Adipocyte (in vitro differentiated cells): ENCODE data around the gene KLK7.

Experiments used
- DNase-seq: peaks from one replicate; pipeline ENCODE4 v3.0.0-alpha.2; 2015; ENCODE audit warnings: low read depth
- H3K27me3 ChIP-seq: replicated peaks from 2 replicates; pipeline ENCODE4 v1.7.0; 2013; ENCODE audit warnings: mild to moderate bottlenecking, low read length, moderate library complexity; ENCODE audit not compliant: control insufficient read depth, insufficient read depth
- H3K36me3 ChIP-seq: 2 replicates; pipeline ENCODE4 v1.7.0; 2013; ENCODE audit warnings: low read length, mild to moderate bottlenecking, moderate library complexity; ENCODE audit not compliant: control insufficient read depth, insufficient read depth, severe bottlenecking
- H3K4me1 ChIP-seq: 2 replicates; pipeline ENCODE4 v1.7.0; 2013; ENCODE audit warnings: mild to moderate bottlenecking, low read length, moderate library complexity; ENCODE audit not compliant: control insufficient read depth, insufficient read depth
- H3K4me3 ChIP-seq: 2 replicates; pipeline ENCODE4 v1.7.0; 2013; ENCODE audit warnings: mild to moderate bottlenecking, low read length, moderate library complexity
- H3K9ac ChIP-seq: 2 replicates; pipeline ENCODE4 v1.7.0; 2013; ENCODE audit warnings: mild to moderate bottlenecking, low read length, moderate library complexity
- H3K9me3 ChIP-seq: 2 replicates; pipeline ENCODE4 v1.7.0; 2013; ENCODE audit warnings: mild to moderate bottlenecking, low read length, moderate library complexity; ENCODE audit not compliant: control insufficient read depth

The KLK7 gene

DNA sequence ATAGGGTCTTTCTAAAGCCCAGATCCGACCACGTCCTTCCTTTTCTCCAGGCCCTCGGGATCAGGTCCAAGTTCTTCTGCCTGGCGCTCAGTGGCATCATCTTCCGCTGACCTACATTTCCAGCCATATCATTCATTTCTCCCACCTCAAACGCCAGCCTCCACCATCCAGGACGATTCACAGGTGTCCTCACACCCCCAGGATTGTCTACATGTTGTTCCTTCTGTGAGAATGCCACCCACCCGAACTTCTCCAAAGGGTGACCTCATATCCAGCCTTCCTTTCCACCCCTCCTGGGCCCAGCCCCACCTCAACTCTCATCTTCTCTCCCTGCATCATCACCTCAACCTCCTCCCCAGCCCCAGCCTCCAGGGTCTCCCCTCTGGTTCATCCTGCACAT lies 26.1 kb downstream of the KLK7 start:
- Histone ChIP-seq H3K36me3 (no peaks in the 10 kb centered on the region), H3K4me3 (no peak overlapping the region)

DNA sequence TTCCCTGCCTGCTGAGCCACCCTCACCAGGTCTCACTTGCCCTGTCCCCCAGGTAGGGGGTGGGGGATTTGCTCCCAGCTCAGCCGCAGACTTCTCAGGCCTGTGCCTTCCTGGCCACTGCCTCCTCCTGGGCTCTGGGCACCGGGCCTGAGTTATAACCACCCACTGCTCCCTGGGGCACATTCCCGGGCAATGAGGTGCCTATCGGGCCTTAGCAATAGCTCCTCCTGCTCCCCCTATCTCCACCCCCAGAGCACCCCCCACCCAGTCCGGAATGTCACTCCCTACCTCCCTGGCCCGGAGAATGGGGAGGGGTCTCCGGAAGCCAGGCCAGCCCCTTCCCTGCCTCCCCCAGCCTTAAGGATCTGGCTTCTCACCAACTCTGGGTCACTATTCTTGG lies 30.8 kb downstream of the KLK7 start, which contains the start of gene KLK5:
TSS of gene KLK5 (minus strand) at position 129 of the 400 bp plus-strand sequence. CDS start 381 bp downstream, outside the sequence.
- H3K4me3 ChIP-seq, result no peak within 1 kb of the TSS
- peaks cover 20% of the 10 kb centered on the region for H3K27me3 ChIP-seq
- H3K36me3 ChIP-seq, result no peaks in the 10 kb centered on the region
- H3K4me1 ChIP-seq, result no peaks in the 10 kb centered on the region
- no peak for DNase-seq
- no peaks in the 10 kb centered on the region for H3K9me3 ChIP-seq
- no peak within 1 kb of the TSS for H3K9ac ChIP-seq

More for the DNA sequence above, 26.1 kb downstream of the KLK7 start:
- Histone ChIP-seq H3K4me1 (no peaks in the 10 kb centered on the region), H3K9me3 (no peaks in the 10 kb centered on the region), H3K9ac (no peak overlapping the region), H3K27me3 (peaks cover 21% of the 10 kb centered on the region)
- no peak for DNase-seq

DNA sequence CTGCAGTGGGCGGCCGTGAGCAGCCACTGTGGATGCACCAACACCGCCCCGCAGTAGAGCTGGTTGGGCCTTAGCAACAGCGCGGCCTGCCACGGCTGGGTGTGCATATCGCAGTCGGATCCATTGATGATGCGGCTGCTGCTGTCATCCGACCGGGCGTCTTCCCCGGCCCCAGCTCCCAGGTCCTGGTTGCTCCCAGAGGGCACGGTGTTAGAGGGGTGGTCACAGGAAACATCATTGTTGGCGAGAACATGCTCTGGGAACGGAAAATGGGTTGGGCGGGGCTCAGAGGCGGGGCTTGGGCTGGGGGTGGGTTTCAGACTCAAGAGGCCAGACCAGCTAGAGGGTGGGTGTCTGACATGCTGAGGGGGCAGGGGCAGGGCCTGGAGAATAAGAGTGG lies 33.9 kb downstream of the KLK7 start:
- no peaks in the 10 kb centered on the region for H3K9me3 ChIP-seq
- no peaks in the 10 kb centered on the region for H3K4me1 ChIP-seq
- H3K36me3 ChIP-seq, result no peaks in the 10 kb centered on the region
- DNase-seq, result no peak
- peaks cover 16% of the 10 kb centered on the region for H3K27me3 ChIP-seq
- H3K9ac ChIP-seq, result no peak overlapping the region
- H3K4me3 ChIP-seq, result no peak overlapping the region

DNA sequence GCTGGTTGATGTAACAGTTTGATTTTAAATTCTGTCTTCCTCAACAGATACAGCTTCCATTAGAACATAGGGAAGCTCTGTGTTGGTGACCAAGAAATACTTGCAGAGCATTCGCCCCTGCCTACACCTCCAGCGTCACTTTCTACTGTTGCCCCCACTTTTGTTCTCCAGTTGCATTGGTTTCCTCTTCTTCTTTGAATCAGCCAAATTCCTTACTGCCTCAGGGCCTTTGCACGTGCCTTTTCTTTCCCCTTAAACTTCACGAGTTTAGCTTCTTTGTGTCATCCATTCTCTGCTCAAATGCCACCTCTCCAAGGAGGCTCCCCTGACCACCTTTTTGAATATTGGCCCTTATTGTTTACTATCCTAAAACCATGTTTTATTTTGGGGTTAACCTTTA lies 36.6 kb downstream of the KLK7 start:
- H3K9me3 ChIP-seq, result no peaks in the 10 kb centered on the region
- no peak overlapping the region for H3K9ac ChIP-seq

DNA sequence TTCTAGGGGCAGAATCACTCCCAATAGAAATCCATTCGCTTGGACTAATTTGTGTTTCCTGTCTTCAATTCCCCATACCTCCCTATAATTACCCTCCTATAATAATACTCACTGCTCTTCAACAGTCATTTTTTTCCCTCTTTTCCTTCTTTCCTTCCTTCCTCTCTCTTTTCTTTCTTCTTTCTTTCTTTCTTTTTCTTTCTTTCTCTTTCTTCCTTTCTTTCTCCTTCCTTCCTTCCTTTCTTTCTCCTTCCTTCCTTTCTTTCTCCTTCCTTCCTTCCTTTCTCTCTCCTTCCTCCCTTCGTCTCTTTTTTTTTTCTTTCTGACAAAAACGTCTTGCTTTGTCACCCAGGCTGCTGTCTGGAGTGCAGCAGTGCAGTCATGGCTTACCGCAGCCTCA lies 38.9 kb downstream of the KLK7 start:
- no peak for DNase-seq
- Histone ChIP-seq H3K4me3 (no peak overlapping the region), H3K9ac (no peak overlapping the region), H3K4me1 (no peaks in the 10 kb centered on the region), H3K36me3 (no peaks in the 10 kb centered on the region), H3K27me3 (peaks cover 14% of the 10 kb centered on the region), H3K9me3 (no peaks in the 10 kb centered on the region)

More for the DNA sequence above, 36.6 kb downstream of the KLK7 start:
- no peak for DNase-seq
- no peaks in the 10 kb centered on the region for H3K4me1 ChIP-seq
- H3K27me3 ChIP-seq, result peaks cover 11% of the 10 kb centered on the region
- H3K36me3 ChIP-seq, result no peaks in the 10 kb centered on the region
- H3K4me3 ChIP-seq, result no peak overlapping the region

DNA sequence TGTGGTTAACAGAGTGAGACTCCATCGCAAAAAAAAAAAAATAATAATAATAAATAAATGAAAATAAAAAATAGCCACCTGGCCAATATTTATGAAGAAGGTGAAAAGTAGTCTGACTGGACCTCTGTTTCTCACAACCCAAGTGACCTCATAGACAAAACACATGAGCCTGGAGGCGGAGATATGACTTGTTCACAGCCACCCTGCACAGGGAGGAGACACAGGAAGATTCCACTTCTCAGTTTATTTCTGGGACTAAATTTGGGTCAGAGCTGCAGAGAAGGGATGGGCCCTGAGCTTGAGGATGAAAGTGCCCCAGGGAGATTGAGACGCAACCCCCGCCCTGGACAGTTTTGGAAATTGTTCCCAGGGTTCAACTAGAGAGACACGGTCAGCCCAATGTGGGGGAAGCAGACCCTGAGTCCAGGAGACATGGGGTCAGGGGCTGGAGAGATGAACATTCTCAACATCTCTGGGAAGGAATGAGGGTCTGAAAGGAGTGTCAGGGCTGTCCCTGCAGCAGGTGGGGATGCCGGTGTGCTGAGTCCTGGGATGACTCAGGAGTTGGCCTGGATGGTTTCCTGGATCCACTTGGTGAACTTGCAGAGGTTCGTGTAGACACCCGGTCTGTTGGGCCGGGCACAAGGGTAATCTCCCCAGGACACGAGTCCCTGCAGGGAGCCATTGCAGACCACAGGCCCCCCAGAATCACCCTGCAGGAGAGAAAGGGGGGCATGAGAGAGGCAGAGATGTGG lies 40.5 kb downstream of the KLK7 start:
- DNase-seq, result no peak
- Histone ChIP-seq H3K9ac (no peak overlapping the region), H3K4me1 (no peaks in the 10 kb centered on the region), H3K9me3 (peaks cover 6% of the 10 kb centered on the region), H3K36me3 (no peaks in the 10 kb centered on the region), H3K27me3 (peaks cover 20% of the 10 kb centered on the region), H3K4me3 (no peak overlapping the region)

DNA sequence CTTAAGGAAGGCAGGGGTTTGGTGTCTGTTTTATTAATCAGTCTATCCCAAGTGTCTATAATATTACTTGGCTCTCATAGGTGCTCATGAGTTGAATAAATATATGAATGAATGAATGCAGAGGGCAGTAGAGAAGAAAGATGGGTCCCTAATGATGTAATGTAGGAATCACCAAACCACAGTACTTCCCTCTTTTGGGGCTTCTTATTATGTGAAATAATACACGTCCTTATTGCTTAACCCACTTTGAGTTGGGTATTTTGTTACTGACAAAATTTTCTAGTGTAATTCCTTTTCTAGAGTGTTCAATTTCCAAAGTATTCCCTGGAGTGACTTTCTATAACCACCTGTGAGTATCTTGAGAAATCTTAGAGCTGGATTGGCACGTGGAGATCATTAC lies 44.1 kb downstream of the KLK7 start:
- no peak for DNase-seq
- no peaks in the 10 kb centered on the region for H3K4me1 ChIP-seq
- H3K36me3 ChIP-seq, result no peaks in the 10 kb centered on the region
- no peak overlapping the region for H3K4me3 ChIP-seq
- H3K27me3 ChIP-seq, result peaks cover 12% of the 10 kb centered on the region
- no peak overlapping the region for H3K9ac ChIP-seq
- H3K9me3 ChIP-seq, result peaks cover 6% of the 10 kb centered on the region

DNA sequence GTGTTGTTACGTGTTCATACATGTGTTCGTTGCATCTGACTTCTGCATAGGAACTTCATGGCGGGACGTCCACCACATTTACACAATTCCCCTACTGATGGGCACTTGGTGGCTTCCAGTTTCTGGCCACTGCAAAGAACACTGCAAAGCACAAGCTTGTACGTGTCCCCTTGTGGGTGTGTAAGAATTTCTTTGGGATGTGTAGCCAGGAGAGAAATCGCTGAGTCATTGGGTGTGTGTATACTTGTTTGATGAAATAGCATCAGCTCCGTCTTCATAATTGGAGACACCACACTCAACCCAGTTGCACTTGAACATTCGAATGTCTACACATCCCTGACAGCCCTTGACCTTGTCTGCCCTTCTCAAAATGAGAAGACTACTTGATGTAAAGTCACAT lies 50.1 kb downstream of the KLK7 start:
- H3K36me3 ChIP-seq, result no peaks in the 10 kb centered on the region
- H3K4me3 ChIP-seq, result no peak overlapping the region
- H3K27me3 ChIP-seq, result peaks cover 11% of the 10 kb centered on the region
- peaks cover 3% of the 10 kb centered on the region for H3K4me1 ChIP-seq
- peak; percentile 28 for DNase-seq
- H3K9ac ChIP-seq, result no peak overlapping the region
- no peaks in the 10 kb centered on the region for H3K9me3 ChIP-seq

DNA sequence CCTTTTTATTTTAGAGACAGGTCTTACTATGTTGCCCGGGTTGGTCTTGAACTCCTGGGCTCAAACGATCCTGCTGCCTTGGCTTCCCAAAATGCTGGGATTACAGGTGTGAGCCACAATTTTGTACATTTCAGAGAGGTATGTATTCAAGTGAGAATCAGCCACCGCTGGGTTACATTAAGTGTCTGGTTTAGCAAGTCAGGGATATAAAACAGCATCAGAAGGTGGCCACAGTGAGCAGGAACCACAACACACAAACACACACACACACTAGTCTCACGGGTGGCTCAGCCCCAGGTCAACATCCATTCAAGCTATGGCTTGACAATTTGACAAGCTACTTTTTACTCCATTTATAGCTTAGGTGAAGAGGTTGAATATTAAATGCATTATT lies 51.0 kb downstream of the KLK7 start:
- peaks cover 3% of the 10 kb centered on the region for H3K4me1 ChIP-seq
- no peak overlapping the region for H3K9ac ChIP-seq
- H3K4me3 ChIP-seq, result no peak overlapping the region
- peaks cover 15% of the 10 kb centered on the region for H3K27me3 ChIP-seq
- no peaks in the 10 kb centered on the region for H3K9me3 ChIP-seq
- no peak for DNase-seq
- no peaks in the 10 kb centered on the region for H3K36me3 ChIP-seq

DNA sequence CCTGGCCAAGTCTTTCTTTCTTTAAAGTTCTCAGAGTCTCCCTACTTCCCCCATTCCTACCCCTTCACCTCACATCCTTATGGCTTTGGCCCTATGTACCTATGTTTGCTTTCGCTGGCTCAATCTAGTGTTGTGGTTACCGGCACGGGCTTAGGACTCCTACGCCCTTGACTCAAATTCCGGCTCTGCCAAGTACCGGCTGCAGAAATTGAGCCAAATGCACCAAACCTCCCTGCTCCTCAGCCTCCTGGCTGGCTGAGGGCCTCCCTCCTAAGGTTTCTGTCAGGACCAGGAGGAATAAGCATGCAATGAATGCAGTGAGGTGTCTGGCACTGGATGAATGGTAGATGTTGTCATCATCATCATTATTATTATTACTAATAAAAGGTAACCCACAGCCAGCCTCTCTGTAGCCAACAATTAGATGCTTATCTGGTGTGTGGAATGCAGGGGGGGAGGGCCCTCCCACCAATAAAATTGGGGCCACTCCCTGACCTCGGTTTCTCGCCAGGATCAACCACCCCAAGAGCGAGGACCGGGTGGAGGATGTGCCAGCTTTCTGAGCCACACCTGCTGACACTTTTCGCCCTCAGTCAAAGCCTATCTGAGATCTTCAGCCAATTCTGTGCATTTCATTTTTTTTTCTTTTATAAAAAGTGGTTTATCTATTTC lies 51.6 kb downstream of the KLK7 start:
- H3K27me3 ChIP-seq, result peaks cover 15% of the 10 kb centered on the region
- H3K4me1 ChIP-seq, result peaks cover 3% of the 10 kb centered on the region
- H3K9me3 ChIP-seq, result no peaks in the 10 kb centered on the region
- no peak overlapping the region for H3K9ac ChIP-seq
- H3K4me3 ChIP-seq, result no peak overlapping the region
- DNase-seq, result no peak
- no peaks in the 10 kb centered on the region for H3K36me3 ChIP-seq

DNA sequence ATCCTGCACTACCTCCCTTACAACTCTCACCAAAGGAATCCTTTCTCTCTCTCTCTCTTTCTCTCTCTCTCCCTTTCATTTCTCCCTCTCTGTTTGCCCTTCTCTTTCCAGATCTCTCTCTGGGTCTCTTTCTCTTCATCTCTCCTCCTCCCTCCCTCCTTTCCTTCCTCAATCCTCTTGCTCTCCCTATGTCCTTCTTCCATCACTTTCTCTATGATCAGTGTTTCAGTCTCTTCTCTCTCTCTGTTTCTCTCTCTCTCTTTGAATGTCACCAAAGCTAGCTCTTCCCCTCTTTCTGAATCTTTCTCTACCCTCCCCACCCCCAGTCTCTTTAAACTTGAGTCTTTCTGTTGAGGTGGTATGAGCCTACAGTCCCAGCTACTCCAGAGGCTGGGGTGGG lies 52.7 kb downstream of the KLK7 start:
- DNase-seq, result no peak
- no peak overlapping the region for H3K4me3 ChIP-seq
- H3K9me3 ChIP-seq, result no peaks in the 10 kb centered on the region
- H3K4me1 ChIP-seq, result peaks cover 3% of the 10 kb centered on the region
- H3K9ac ChIP-seq, result no peak overlapping the region
- peaks cover 15% of the 10 kb centered on the region for H3K27me3 ChIP-seq
- H3K36me3 ChIP-seq, result no peaks in the 10 kb centered on the region
